ENCODE data around the gene MOB3A. TPM values are rescaled to one million over a fixed set of nuclear protein-coding genes. Genes with fewer than 3 reads are reported as not detected.

MOB3A gene
- total and polyA plus RNA-seq, 10 of the 15 experiments (the other 5 are each of a cell fraction or from before 2014, with no cell fraction given), result 7.5 to 229 (median 79.4) TPM

GRCh38 chr19:2096480-2097202 lies 515 bp upstream of the MOB3A start, which contains the start of gene IZUMO4 (continued):
- TF ChIP-seq CBX3 (IDR thresholded peaks at IDR 0.05; ENCODE audit: borderline replicate concordance, low read depth) (no peak), CEBPB (IDR thresholded peaks at IDR 0.05; ENCODE audit: borderline replicate concordance in 1 of 2, low read depth in 2 of 2, low read length in 2 of 2) (no peak), MLLT1 (IDR thresholded peaks at IDR 0.05) (no peak), RBBP5 (conservative IDR thresholded peaks at IDR 0.05) (no peak), ZNF207 (IDR thresholded peaks at IDR 0.05; ENCODE audit: borderline replicate concordance) (no peak; the same call in none of the 2 replicates), ATF7 (IDR thresholded peaks at IDR 0.05; ENCODE audit: low read depth) (no peak), ZBTB4 (CRISPR knock-in tag; IDR thresholded peaks at IDR 0.05) (no peak), ZNF274 (IDR thresholded peaks at IDR 0.05; ENCODE audit: insufficient read depth, insufficient read length) (no peak), PAX5 (IDR thresholded peaks at IDR 0.05; ENCODE audit: borderline replicate concordance, low read depth, low read length) (no peak), BACH1 (IDR thresholded peaks at IDR 0.05; ENCODE audit: borderline replicate concordance) (peak; percentile 27; the same call in 1 of the 2 replicates), E2F4 (IDR thresholded peaks at IDR 0.05; ENCODE audit: low read depth, low read length) (no peak), MYB (IDR thresholded peaks at IDR 0.05; ENCODE audit: borderline replicate concordance, low read depth, low read length) (no peak), NRF1 (conservative IDR thresholded peaks at IDR 0.05; ENCODE audit: low read depth, low read length) (peak; percentile 44; the same call in 1 of the 2 replicates), TCF7 (IDR thresholded peaks at IDR 0.05; ENCODE audit: borderline replicate concordance) (no peak), ATF2 (IDR thresholded peaks at IDR 0.05; ENCODE audit: low read length) (no peak), CUX1 (IDR thresholded peaks at IDR 0.05; ENCODE audit: insufficient replicate concordance, low read depth, low read length) (no peak), ZNF24 (IDR thresholded peaks at IDR 0.05) (no peak)

All from GM12878 (cell line).